Chondrocyte (in vitro differentiated cells): ENCODE results near the gene GHSR. TPM values are rescaled to one million over a fixed set of nuclear protein-coding genes. Genes with fewer than 3 reads are reported as not detected.

ENCODE experiments used
- DNase-seq: peaks from one replicate; pipeline ENCODE4 v3.0.0; 2021; ENCODE audit warnings: mixed read lengths, low spot score
- H3K27ac Mint-ChIP-seq: one replicate; pipeline ENCODE4 v1.8.0; 2021; ENCODE audit warnings: mild to moderate bottlenecking, moderate library complexity, mixed read lengths; ENCODE audit not compliant: unreplicated experiment
- H3K27me3 Mint-ChIP-seq: 2 replicates; pipeline ENCODE4 v1.8.0; 2021; ENCODE audit warnings: low read depth, mixed read lengths
- H3K36me3 Mint-ChIP-seq: 2 replicates; pipeline ENCODE4 v1.8.0; 2021; ENCODE audit warnings: low read depth, mixed read lengths
- H3K4me1 Mint-ChIP-seq: 2 replicates; pipeline ENCODE4 v1.8.0; 2021; ENCODE audit warnings: low read depth, mild to moderate bottlenecking, mixed read lengths
- H3K4me3 Mint-ChIP-seq: one replicate; pipeline ENCODE4 v1.8.0; 2021; ENCODE audit warnings: mild to moderate bottlenecking, moderate library complexity, mixed read lengths; ENCODE audit not compliant: unreplicated experiment
- H3K9me3 Mint-ChIP-seq: 2 replicates; pipeline ENCODE4 v1.8.0; 2021; ENCODE audit warnings: low read depth, mixed read lengths
- total RNA-seq: library from RNA; stranded (reverse); gene quantifications from 3 replicates; pipeline ENCODE4 v1.2.1, GENCODE V29; 2021
- TF ChIP-seq, protein P1 (sequence below): fragments of 200-600 bp; sonication (generic); IDR thresholded peaks from 2 replicates; pipeline ENCODE4 v1.5.0; 2021; ENCODE audit warnings: antibody characterized with exemption, mild to moderate bottlenecking, moderate library complexity

Gene GHSR
- total RNA-seq, 1 donor from 2014 or later, result not detected

DNA sequence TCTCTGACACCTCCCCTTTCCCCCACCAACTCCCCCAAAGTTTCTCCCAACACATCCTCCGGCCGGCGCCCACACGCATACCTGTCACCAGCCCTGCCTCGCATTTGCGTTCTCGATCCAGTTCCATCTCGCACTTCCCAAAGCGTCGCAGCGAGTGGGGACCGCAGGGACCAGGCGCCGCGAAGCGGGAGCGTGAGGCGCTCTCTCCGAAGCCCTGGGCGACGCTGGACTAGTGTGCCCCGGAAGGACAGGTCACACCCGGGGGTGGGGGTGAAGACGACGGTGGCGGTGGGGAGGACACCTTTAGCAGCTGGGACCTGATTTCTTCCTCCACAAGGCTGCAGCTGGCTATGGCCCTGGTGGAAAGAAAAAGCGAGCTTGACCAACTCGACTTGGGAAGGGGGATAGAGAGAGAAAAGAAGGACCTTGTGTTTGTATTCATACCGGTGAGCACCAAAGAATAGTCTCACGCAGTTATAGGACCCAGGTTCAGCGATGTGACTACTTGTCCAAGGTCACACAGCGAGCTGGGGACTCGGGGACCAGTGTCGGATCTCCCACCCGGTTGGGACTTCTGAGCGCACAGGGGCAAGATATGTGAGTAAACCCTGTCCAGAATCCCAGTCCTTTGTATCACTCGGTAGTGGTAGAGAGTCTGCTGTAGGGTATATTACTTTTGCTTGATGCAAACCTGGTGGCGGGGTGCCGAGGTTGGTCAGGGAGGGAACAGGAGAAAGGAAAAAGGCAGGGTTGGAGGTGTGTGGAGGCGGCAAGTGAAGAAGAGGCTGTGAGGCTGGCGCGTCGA is 607 bp upstream of the GHSR start:
- peaks cover 9% of the 10 kb centered on the region for H3K4me1 Mint-ChIP-seq
- no peaks in the 10 kb centered on the region for H3K9me3 Mint-ChIP-seq
- peaks cover 67% of the 10 kb centered on the region for H3K27me3 Mint-ChIP-seq
- TF ChIP-seq, protein P1, sequence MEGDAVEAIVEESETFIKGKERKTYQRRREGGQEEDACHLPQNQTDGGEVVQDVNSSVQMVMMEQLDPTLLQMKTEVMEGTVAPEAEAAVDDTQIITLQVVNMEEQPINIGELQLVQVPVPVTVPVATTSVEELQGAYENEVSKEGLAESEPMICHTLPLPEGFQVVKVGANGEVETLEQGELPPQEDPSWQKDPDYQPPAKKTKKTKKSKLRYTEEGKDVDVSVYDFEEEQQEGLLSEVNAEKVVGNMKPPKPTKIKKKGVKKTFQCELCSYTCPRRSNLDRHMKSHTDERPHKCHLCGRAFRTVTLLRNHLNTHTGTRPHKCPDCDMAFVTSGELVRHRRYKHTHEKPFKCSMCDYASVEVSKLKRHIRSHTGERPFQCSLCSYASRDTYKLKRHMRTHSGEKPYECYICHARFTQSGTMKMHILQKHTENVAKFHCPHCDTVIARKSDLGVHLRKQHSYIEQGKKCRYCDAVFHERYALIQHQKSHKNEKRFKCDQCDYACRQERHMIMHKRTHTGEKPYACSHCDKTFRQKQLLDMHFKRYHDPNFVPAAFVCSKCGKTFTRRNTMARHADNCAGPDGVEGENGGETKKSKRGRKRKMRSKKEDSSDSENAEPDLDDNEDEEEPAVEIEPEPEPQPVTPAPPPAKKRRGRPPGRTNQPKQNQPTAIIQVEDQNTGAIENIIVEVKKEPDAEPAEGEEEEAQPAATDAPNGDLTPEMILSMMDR, result no peak
- DNase-seq, result no peak
- H3K36me3 Mint-ChIP-seq, result peaks cover 9% of the 10 kb centered on the region
- no peak overlapping the region for H3K4me3 Mint-ChIP-seq
- H3K27ac Mint-ChIP-seq, result no peak overlapping the region

DNA sequence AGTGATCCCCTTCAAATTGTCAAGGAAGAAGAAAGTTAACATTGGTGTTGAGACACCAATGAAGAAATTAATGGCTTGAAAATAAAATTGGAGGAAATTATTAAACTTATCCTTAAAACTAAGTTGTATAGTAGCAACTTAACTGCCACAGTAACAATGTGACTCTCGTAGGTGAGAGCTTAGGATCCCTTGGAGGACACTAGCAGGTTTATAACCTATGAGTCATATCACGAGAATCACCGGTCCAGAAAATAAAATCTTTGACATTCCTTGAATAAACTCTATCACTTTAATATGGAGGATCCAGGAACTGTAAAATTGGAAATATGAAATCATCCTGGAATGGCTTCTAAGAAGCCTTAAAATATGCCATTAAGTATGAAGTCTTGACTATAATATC is 2.1 kb downstream of the GHSR start:
- Mint-ChIP-seq H3K4me3 (no peak overlapping the region), H3K9me3 (no peaks in the 10 kb centered on the region), H3K4me1 (peaks cover 9% of the 10 kb centered on the region), H3K27me3 (peaks cover 75% of the 10 kb centered on the region), H3K27ac (no peak overlapping the region), H3K36me3 (peaks cover 9% of the 10 kb centered on the region)
- no peak for DNase-seq
- TF ChIP-seq, protein P1, result no peak

DNA sequence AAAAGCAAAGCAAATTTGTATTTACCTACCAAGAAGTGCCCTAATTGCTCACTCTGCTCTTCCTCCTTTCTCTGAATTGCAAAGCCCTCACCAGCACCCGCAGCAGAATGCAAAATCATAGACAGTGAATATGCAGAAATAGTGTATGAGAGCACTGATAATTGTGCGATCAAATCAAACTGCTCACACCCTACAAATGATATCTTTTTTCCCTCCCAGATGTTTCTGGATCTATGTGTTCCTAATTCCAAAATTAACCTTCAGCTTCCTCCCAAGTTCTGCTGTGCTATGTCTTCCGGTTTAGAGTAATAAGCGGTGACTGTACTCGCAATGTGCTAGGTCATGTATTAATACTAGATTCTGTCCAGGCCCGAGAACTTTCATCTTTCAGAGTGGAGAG is 3.4 kb downstream of the GHSR start:
- TF ChIP-seq, protein P1, result no peak
- H3K27ac Mint-ChIP-seq, result no peak overlapping the region
- peaks cover 77% of the 10 kb centered on the region for H3K27me3 Mint-ChIP-seq
- no peak overlapping the region for H3K4me3 Mint-ChIP-seq
- peaks cover 8% of the 10 kb centered on the region for H3K4me1 Mint-ChIP-seq
- no peaks in the 10 kb centered on the region for H3K9me3 Mint-ChIP-seq
- H3K36me3 Mint-ChIP-seq, result peaks cover 9% of the 10 kb centered on the region
- no peak for DNase-seq

DNA sequence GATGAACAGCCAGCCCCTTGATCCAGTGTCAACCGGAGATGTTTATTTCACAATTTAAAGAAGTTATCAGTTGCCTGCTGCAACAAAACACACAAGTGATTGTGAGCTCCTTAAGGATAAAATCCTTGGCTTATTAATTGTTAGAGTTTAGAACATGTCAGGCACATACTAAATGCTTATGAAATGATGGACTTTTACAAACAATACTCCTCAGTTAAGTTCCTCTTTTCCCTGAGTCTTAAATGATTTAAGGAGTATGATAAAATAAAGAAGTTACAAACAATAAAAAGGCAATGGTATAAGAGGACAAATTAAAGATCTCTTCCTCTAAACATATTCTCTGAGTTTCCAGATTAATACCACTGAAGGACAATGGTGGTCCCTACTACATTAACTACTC is 5.7 kb downstream of the GHSR start:
- Mint-ChIP-seq H3K4me1 (no peaks in the 10 kb centered on the region), H3K9me3 (no peaks in the 10 kb centered on the region), H3K27ac (no peak overlapping the region), H3K27me3 (peaks cover 67% of the 10 kb centered on the region), H3K36me3 (peaks cover 5% of the 10 kb centered on the region), H3K4me3 (no peak overlapping the region)
- TF ChIP-seq, protein P1, result no peak
- no peak for DNase-seq

DNA sequence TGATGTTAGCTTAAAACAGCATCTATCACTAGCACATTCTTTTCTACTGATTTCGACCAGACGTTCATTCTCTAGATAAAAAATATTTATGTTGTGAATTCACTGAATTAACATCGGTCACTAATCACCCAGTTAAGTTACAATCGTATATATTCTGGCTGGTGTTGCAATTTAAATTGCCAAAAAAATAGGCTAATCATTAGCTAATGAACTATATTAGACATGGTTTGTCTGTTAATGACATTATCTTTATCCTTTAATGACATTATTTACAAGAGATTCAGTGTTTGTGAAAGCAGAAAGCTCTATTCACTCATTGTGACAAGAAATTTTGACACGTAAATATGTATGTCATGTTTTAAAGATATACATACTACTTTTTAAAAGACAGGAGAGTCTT is 6.7 kb downstream of the GHSR start:
- no peak overlapping the region for H3K4me3 Mint-ChIP-seq
- H3K36me3 Mint-ChIP-seq, result no peaks in the 10 kb centered on the region
- TF ChIP-seq, protein P1, result no peak
- peaks cover 61% of the 10 kb centered on the region for H3K27me3 Mint-ChIP-seq
- DNase-seq, result no peak
- no peaks in the 10 kb centered on the region for H3K4me1 Mint-ChIP-seq
- no peaks in the 10 kb centered on the region for H3K9me3 Mint-ChIP-seq
- no peak overlapping the region for H3K27ac Mint-ChIP-seq
